Myocyte (in vitro differentiated cells): ENCODE results near the gene ANAPC5. TPM values are rescaled to one million over a fixed set of nuclear protein-coding genes. Genes with fewer than 3 reads are reported as not detected.

Experiments used
- DNase-seq: peaks from one replicate; pipeline ENCODE4 v3.0.0-alpha.2; 2012; ENCODE audit warnings: low read depth
- total RNA-seq: library from RNA; depleted of rRNA; stranded (reverse); fragments of >200 nt; gene quantifications from 2 replicates; pipeline ENCODE4 v1.2.3, GENCODE V29; 2014

Gene ANAPC5
- total RNA-seq, 1 donor from 2014 or later: 170 TPM

DNA sequence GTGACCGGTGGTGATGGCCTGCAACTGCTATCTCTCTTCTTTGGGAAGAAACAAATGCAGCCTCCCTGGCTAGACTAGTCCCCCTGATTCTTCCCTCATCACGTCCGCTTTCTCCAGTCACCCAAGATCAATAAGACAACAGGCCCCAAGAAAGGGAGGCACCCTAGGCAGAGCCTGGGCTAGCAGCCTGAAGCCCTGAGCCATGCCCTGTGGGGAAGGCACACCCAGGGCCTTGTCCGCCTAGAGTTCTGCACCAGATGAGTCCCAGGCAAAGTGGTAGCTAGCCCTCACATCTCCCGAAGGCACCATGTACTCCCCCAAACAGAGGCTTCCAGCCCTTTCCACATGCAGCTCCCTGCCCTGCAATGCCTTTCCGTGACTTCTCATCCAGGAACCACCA is 90.8 kb downstream of the ANAPC5 start:
- no peak for DNase-seq

DNA sequence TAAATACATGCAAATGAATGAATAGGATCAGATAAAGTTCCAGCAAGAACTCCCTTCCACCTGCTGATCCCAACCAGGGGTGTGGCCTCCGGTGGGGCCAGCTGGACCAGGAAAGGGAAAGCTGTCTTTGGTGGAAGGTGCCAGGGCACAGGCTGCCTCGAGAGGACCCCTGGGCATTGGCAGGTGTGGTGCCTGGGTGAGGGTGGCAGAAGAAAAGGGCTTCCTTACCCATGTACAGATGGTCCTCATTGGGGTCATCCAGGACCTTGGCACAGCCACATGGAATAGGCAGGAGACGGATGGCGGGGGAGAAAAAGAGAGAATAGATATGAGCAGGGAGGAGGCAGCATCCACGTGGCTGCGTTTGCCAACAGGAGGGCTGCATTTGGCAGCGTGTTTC is 92.1 kb downstream of the ANAPC5 start:
- DNase-seq: no peak

DNA sequence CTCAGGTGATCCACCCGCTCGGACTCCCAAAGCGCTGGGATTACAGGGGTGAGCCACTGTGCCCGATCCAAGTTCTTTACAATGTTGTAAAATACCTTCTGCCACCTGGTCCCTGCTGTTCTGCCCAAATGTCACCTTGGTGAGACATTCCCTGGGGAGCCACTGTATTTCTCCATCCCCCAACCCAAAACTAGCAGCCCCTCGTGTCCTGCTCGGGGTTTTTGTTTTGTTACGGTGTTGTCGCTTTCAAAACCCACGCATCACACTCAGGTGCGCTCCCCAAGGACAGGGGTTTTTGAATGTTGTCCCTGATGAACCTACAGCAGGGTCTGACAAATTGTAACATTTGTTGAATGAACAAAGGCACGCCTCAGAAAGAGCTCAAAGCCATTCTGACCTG is 93.1 kb downstream of the ANAPC5 start:
- DNase-seq: no peak

Other genes with a start within 250 kb of the ANAPC5 start
- 0.11 and 0.21 TPM in 2 replicates for gene P2RX7, start 219.5 kb downstream of the ANAPC5 start, total RNA-seq
- gene P2RX4, start 142.3 kb downstream of the ANAPC5 start, total RNA-seq: 6.0 and 6.1 TPM in 2 replicates
- gene CAMKK2, start 55.7 kb downstream of the ANAPC5 start, total RNA-seq: 10.6 and 20.5 TPM in 2 replicates
- 26.1 and 41.2 TPM in 2 replicates for gene RNF34, start 47.7 kb upstream of the ANAPC5 start, total RNA-seq
- gene KDM2B, start 228.6 kb upstream of the ANAPC5 start, total RNA-seq: 22.0 and 32.4 TPM in 2 replicates